Body of pancreas (tissue), 4 donors: Measurements from ENCODE around the gene MLKL.
"Not testable (repeated sequence)": the region's sequence is repeated elsewhere in the genome, so short reads cannot be mapped to it uniquely, and the experiment has no call there.

ENCODE experiments used
- POLR2A ChIP-seq, 3 donors: fragments of 450-650 bp; IDR thresholded peaks; one replicate each; pipeline ENCODE4 v1.6.1; 2016; ENCODE audit warnings: antibody characterized with exemption in 3 of 3, mild to moderate bottlenecking in 2 of 3
- TF ChIP-seq, protein P1 (sequence below), 7 experiments: fragments of 450-650 bp in 4 of 7; fragments of 200-600 bp in 3 of 7; sonication (generic) in 3 of 7; IDR thresholded peaks; one replicate each; pipeline ENCODE4 v1.5.1; 2016 to 2019; ENCODE audit warnings: antibody characterized with exemption in 7 of 7

DNA sequence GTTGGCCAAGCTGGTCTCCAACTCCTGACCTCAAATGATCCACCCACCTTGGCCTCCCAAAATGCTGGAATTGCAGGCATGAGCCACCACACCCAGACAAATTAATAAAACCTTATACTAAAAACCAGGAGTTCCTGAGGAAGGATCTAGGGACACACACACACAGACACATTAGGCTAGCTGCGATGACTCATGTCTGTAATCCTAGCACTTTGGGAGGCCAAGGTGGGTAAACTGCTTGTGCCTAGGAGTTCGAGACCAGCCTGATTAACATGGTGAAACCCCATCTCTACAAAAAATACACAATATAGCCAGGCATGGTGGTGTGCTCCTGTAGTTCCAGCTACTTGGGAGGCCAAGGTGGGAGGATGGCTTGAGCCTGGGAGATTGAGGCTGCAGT, 47.8 kb downstream of the MLKL start:
- TF ChIP-seq, protein P1, sequence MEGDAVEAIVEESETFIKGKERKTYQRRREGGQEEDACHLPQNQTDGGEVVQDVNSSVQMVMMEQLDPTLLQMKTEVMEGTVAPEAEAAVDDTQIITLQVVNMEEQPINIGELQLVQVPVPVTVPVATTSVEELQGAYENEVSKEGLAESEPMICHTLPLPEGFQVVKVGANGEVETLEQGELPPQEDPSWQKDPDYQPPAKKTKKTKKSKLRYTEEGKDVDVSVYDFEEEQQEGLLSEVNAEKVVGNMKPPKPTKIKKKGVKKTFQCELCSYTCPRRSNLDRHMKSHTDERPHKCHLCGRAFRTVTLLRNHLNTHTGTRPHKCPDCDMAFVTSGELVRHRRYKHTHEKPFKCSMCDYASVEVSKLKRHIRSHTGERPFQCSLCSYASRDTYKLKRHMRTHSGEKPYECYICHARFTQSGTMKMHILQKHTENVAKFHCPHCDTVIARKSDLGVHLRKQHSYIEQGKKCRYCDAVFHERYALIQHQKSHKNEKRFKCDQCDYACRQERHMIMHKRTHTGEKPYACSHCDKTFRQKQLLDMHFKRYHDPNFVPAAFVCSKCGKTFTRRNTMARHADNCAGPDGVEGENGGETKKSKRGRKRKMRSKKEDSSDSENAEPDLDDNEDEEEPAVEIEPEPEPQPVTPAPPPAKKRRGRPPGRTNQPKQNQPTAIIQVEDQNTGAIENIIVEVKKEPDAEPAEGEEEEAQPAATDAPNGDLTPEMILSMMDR (IDR thresholded peaks at IDR 0.05): not testable (repeated sequence)
- not testable (repeated sequence) for TF ChIP-seq POLR2A (IDR thresholded peaks at IDR 0.05)
